Activated CD8-positive, alpha-beta T cell treated with anti-CD3 and anti-CD28 coated beads, Interleukin-2, amount 10 ng/mL, durations not matched to agents 7 days and 5 days (primary cell): ENCODE results near the gene ACTR5. TPM values are rescaled to one million over a fixed set of nuclear protein-coding genes. Genes with fewer than 3 reads are reported as not detected.

ENCODE experiments used
- ATAC-seq: fragments of 150-1000 bp; cut with Tn5 transposase; one replicate; pipeline ENCODE4 v1.10.0; 2021; ENCODE audit warnings: moderate library complexity
- CTCF ChIA-PET: fragments of 350-600 bp; sonication (Branson Sonifier 250); formaldehyde crosslinking; loops from one replicate; lab custom pipeline; 2021; ENCODE audit warnings: antibody characterized with exemption; lab: Charles Lee
- POLR2A ChIA-PET: fragments of 350-600 bp; sonication (Branson Sonifier 250); formaldehyde crosslinking; loops from one replicate; lab custom pipeline; 2021; ENCODE audit warnings: antibody characterized with exemption; lab: Charles Lee
- DNase-seq: peaks from one replicate; pipeline ENCODE4 v3.0.0-alpha.2; 2020
- H3K27ac Mint-ChIP-seq: one replicate; pipeline ENCODE4 v1.8.0; 2021; ENCODE audit warnings: mild to moderate bottlenecking, mixed read lengths
- H3K27me3 Mint-ChIP-seq: one replicate; pipeline ENCODE4 v1.8.0; 2021; ENCODE audit warnings: low read depth, mixed read lengths
- H3K36me3 Mint-ChIP-seq: one replicate; pipeline ENCODE4 v1.8.0; 2021; ENCODE audit warnings: low read depth, mixed read lengths
- H3K4me1 Mint-ChIP-seq: one replicate; pipeline ENCODE4 v1.8.0; 2021; ENCODE audit warnings: low read depth, mixed read lengths
- H3K4me3 Mint-ChIP-seq: one replicate; pipeline ENCODE4 v1.8.0; 2021; ENCODE audit warnings: mild to moderate bottlenecking, mixed read lengths
- H3K9me3 Mint-ChIP-seq: one replicate; pipeline ENCODE4 v1.8.0; 2022; ENCODE audit warnings: mixed read lengths; ENCODE audit not compliant: insufficient read depth
- total RNA-seq, 2 experiments: library from RNA; stranded (reverse); gene quantifications; one replicate each; pipeline ENCODE4 v1.2.3, GENCODE V29; 2021

The ACTR5 gene
- total RNA-seq, 2 experiments from 2014 or later, result 8.4 to 9.2 TPM

DNA sequence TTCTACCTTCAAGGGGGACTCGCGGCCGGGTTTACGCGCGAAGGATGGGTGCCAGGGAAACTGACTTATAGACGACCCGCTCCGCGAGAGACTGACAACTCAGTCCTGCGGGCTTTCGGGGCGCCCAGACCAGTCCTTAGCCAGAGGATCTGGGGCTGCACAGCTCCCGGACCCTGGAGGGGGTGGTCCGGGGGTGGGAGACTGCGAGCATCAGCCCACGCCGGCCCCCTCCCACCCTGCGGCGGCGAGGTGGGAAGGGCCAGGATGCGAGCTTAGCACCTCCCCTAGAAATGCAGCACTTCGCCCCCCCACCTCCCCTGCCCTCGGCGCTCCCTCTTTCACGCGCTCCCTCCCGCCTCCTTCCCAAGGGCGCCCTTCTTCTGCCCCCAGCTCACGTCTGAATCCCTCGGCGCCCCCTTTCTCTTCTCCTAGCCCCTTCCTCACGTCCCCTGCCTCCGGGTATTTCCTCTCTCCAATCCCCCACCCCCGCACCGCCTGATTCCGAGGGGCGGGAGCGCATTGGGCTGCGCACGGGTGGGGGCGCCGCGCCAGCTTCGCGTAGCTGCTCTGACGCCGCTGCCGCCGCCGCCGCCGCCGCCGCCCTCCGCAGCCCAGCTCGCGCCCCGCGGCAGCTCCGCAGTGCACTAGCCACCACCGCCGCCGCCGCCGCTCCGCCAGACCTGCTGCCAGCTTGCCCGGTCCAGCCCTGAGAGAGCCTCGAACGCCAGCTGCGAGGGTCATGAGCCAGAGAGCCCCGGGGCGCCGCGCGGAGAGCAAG lies 24.2 kb upstream of the ACTR5 start, which contains the start of gene SLC32A1:
Gene SLC32A1, plus strand, starts transcription at position 639 of the 778 bp plus-strand sequence. CDS start 239 bp downstream, outside the sequence.
- Mint-ChIP-seq H3K27me3 (peaks cover 90% of the 10 kb centered on the region), H3K36me3 (peaks cover 14% of the 10 kb centered on the region), H3K27ac (peak within 1 kb of the TSS; percentile 54), H3K4me3 (peak within 1 kb of the TSS; percentile 22), H3K9me3 (peaks cover 8% of the 10 kb centered on the region), H3K4me1 (peaks cover 41% of the 10 kb centered on the region)
- no peak for ATAC-seq
- ChIA-PET POLR2A (no interaction called here), CTCF (interaction anchor here (0.8 to 4.6 kb wide), 6 partner anchors 10 to 79 kb away, joined by 3 to 26 read pairs (median 4); partner anchors contain the start of gene ACTR5)
- no peak for DNase-seq

DNA sequence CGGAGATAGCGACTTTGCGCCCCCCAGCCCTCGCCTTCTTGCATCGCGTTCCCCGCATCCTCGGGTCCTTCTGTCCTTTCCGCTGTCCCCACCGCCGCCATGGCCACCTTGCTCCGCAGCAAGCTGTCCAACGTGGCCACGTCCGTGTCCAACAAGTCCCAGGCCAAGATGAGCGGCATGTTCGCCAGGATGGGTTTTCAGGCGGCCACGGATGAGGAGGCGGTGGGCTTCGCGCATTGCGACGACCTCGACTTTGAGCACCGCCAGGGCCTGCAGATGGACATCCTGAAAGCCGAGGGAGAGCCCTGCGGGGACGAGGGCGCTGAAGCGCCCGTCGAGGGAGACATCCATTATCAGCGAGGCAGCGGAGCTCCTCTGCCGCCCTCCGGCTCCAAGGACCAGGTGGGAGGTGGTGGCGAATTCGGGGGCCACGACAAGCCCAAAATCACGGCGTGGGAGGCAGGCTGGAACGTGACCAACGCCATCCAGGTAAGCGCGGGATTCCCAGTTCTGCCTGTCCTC lies 23.6 kb upstream of the ACTR5 start:
- Mint-ChIP-seq H3K9me3 (peaks cover 11% of the 10 kb centered on the region), H3K27me3 (peaks cover 93% of the 10 kb centered on the region), H3K27ac (no peak overlapping the region), H3K4me1 (peaks cover 45% of the 10 kb centered on the region), H3K4me3 (no peak overlapping the region), H3K36me3 (peaks cover 17% of the 10 kb centered on the region)
- no peak for ATAC-seq
- no peak for DNase-seq
- CTCF ChIA-PET, result interaction anchor here (0.8 to 4.6 kb wide), 6 partner anchors 11 to 79 kb away, joined by 3 to 26 read pairs (median 4); partner anchors contain the start of gene ACTR5
- POLR2A ChIA-PET, result no interaction called here

DNA sequence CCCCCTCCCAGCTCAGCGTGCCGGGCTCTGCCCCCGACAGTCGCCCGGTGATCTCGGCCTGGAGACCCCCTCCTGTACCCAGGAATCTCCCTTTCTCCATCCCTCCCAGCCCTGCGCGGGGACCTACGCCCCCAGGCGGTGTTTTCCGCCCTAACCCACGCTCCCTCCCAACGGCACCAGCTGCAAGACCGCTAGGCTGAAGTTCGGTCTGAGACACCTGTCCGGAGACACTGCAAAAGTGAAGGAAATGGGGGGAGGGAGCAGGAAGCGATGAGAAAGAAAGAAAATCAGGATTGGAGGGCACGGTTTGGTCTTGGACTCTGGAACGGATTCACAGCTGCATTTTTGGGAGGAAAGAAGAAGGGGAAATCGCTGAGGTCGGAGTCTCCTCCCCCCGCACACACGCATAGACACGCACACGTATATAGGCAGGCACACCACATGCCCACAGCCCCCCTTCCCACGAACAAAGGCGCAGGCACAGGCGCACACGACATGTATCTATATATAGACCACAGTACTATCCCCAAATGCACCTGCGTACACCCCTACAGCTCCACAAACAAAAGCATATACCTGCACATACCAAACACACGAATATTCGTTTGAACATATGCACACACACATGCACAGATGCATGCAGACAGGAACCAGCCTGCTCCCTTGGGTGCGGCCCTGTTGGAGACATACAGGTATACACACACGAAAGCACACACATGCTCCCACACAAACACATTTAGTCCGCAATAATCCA lies 22.9 kb upstream of the ACTR5 start:
- peak overlapping the region; percentile 22 for H3K4me3 Mint-ChIP-seq
- no peak for ATAC-seq
- POLR2A ChIA-PET, result interaction anchor here (0.6 to 0.8 kb wide), 2 partner anchors 23 to 197 kb away, joined by 3 to 4 read pairs; partner anchors contain the start of gene ACTR5
- peaks cover 50% of the 10 kb centered on the region for H3K4me1 Mint-ChIP-seq
- CTCF ChIA-PET, result interaction anchor here (0.9 to 4.6 kb wide), 7 partner anchors 11 to 168 kb away, joined by 3 to 26 read pairs (median 5); partner anchors contain the start of gene ACTR5
- peak overlapping the region; percentile 58 for H3K27ac Mint-ChIP-seq
- peaks cover 95% of the 10 kb centered on the region for H3K27me3 Mint-ChIP-seq
- peaks cover 11% of the 10 kb centered on the region for H3K9me3 Mint-ChIP-seq
- peaks cover 22% of the 10 kb centered on the region for H3K36me3 Mint-ChIP-seq
- DNase-seq, result no peak

DNA sequence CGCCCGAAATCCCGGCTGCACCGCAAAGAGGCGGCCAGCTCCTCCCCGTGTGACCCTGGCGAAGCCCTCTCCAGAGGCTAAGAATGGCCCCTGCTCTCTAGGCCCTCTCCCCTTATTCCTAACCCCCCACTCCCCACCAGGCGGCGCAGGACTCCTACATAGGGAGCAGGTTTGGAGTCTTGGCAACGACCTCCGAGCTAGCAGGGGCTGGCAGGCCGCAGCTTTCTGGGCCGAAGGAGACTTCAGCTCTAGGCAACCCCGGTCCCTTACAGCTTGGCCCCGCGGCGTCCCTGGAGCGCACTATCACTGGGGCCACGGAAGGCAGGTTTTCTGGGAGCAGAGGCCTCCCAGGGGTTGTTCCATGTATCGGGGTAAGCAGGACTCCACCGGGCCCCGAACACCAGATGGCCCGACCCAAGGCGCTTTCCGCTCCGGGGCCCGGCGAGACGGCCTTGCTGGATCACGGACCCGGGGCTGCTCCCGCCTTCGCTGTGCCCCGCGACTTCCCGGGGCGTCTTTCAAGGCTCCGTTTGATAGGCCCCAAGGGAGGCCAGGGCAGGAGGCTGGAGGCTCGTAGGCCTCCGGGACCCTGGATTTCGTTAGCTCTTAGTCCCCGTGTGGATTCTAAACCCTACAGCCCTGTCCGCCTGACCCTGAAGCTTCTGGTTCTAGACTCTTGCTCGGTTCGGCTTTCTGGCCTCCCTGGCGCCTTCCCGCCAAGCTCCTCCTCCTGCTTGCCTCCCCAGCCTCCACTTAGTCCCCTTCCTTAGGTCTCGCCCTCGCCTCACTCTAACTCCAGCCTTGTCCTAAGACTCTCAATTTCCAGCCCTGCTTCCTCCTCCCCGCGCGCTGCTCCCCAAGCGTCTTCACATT lies 22.1 kb upstream of the ACTR5 start:
- ChIA-PET CTCF (interaction anchor here (0.7 to 4.6 kb wide), 7 partner anchors 11 to 167 kb away, joined by 3 to 26 read pairs (median 3); no protein-coding TSS in a partner anchor), POLR2A (interaction anchor here (0.7 to 0.8 kb wide), 2 partner anchors 22 to 200 kb away, joined by 3 to 4 read pairs; partner anchors contain the start of genes ACTR5 and FAM83D)
- Mint-ChIP-seq H3K36me3 (peaks cover 23% of the 10 kb centered on the region), H3K4me3 (peak overlapping the region; percentile 47), H3K9me3 (peaks cover 11% of the 10 kb centered on the region), H3K27me3 (peaks cover 95% of the 10 kb centered on the region), H3K4me1 (peaks cover 58% of the 10 kb centered on the region), H3K27ac (peak overlapping the region; percentile 58)
- peak; percentile 35 for ATAC-seq
- peak; percentile 52 for DNase-seq

DNA sequence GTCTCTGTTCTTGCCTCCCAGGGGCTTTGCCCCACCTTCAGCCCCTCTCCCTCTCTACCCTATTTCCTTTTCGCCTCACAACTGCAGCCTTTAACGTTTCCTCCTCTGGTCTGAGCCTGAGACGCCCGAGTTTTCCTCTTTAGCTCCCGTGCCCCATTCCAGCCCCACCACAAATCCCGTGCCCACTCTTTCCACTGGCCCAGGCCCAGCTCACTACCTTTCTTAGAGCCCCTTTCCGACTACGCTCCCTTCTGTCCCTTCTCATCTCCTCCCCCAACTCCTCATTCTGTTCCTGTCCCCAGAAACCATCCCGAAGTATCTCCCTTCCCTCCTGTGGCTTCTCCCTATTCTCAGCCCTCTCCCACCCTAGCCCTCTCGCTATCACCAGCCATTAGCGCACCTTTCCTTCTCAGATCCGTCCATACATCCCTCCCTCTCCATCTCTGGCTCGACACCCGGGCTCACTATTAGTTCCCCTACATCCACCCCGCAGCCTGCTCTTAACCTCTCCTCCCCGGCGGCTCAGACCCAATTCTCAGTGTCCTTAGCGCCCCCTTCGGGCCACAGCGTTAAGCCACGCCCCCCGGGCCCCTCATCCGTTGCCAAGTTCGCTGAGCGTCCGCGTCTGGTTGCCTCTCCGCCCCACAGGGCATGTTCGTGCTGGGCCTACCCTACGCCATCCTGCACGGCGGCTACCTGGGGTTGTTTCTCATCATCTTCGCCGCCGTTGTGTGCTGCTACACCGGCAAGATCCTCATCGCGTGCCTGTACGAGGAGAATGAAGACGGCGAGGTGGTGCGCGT lies 21.3 kb upstream of the ACTR5 start:
- CTCF ChIA-PET, result interaction anchor here (1.0 to 4.6 kb wide), 4 partner anchors 24 to 166 kb away, joined by 3 to 26 read pairs (median 6); no protein-coding TSS in a partner anchor
- peaks cover 23% of the 10 kb centered on the region for H3K36me3 Mint-ChIP-seq

DNA sequence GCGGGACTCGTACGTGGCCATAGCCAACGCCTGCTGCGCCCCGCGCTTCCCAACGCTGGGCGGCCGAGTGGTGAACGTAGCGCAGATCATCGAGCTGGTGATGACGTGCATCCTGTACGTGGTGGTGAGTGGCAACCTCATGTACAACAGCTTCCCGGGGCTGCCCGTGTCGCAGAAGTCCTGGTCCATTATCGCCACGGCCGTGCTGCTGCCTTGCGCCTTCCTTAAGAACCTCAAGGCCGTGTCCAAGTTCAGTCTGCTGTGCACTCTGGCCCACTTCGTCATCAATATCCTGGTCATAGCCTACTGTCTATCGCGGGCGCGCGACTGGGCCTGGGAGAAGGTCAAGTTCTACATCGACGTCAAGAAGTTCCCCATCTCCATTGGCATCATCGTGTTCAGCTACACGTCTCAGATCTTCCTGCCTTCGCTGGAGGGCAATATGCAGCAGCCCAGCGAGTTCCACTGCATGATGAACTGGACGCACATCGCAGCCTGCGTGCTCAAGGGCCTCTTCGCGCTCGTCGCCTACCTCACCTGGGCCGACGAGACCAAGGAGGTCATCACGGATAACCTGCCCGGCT lies 20.6 kb upstream of the ACTR5 start:
- Mint-ChIP-seq H3K4me1 (peaks cover 59% of the 10 kb centered on the region), H3K9me3 (peaks cover 11% of the 10 kb centered on the region), H3K4me3 (peak overlapping the region; percentile 47), H3K27me3 (peaks cover 92% of the 10 kb centered on the region), H3K36me3 (peaks cover 23% of the 10 kb centered on the region), H3K27ac (peak overlapping the region; percentile 69)
- ChIA-PET CTCF (interaction anchor here (0.7 kb wide), 1 partner anchor 10 kb away, joined by 3 read pairs; no protein-coding TSS in a partner anchor), POLR2A (no interaction called here)
- no peak for DNase-seq
- ATAC-seq, result no peak

More for the DNA sequence above, 21.3 kb upstream of the ACTR5 start:
- Mint-ChIP-seq H3K4me1 (peaks cover 59% of the 10 kb centered on the region), H3K27ac (peak overlapping the region; percentile 74), H3K4me3 (peak overlapping the region; percentile 47), H3K9me3 (peaks cover 11% of the 10 kb centered on the region), H3K27me3 (peaks cover 94% of the 10 kb centered on the region)
- POLR2A ChIA-PET, result interaction anchor here (0.7 kb wide), 1 partner anchor 199 kb away, joined by 3 read pairs; the partner anchor contains the start of gene FAM83D
- DNase-seq (peak; percentile 59), ATAC-seq (no peak)

DNA sequence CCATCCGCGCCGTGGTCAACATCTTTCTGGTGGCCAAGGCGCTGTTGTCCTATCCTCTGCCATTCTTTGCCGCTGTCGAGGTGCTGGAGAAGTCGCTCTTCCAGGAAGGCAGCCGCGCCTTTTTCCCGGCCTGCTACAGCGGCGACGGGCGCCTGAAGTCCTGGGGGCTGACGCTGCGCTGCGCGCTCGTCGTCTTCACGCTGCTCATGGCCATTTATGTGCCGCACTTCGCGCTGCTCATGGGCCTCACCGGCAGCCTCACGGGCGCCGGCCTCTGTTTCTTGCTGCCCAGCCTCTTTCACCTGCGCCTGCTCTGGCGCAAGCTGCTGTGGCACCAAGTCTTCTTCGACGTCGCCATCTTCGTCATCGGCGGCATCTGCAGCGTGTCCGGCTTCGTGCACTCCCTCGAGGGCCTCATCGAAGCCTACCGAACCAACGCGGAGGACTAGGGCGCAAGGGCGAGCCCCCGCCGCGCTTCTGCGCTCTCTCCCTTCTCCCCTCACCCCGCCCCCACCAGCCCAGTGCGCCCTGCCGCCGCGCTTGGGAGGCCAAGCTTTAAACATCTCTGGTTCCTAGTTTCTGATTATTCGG lies 20.0 kb upstream of the ACTR5 start:
- ATAC-seq, result no peak
- Mint-ChIP-seq H3K9me3 (peaks cover 11% of the 10 kb centered on the region), H3K4me3 (peak overlapping the region; percentile 47), H3K4me1 (peaks cover 55% of the 10 kb centered on the region), H3K27ac (peak overlapping the region; percentile 69), H3K36me3 (peaks cover 23% of the 10 kb centered on the region), H3K27me3 (peaks cover 91% of the 10 kb centered on the region)
- no peak for DNase-seq
- POLR2A ChIA-PET, result no interaction called here
- CTCF ChIA-PET, result interaction anchor here (0.7 to 1.7 kb wide), 3 partner anchors 11 to 22 kb away, joined by 3 to 5 read pairs (median 4); partner anchors contain the start of gene ACTR5

DNA sequence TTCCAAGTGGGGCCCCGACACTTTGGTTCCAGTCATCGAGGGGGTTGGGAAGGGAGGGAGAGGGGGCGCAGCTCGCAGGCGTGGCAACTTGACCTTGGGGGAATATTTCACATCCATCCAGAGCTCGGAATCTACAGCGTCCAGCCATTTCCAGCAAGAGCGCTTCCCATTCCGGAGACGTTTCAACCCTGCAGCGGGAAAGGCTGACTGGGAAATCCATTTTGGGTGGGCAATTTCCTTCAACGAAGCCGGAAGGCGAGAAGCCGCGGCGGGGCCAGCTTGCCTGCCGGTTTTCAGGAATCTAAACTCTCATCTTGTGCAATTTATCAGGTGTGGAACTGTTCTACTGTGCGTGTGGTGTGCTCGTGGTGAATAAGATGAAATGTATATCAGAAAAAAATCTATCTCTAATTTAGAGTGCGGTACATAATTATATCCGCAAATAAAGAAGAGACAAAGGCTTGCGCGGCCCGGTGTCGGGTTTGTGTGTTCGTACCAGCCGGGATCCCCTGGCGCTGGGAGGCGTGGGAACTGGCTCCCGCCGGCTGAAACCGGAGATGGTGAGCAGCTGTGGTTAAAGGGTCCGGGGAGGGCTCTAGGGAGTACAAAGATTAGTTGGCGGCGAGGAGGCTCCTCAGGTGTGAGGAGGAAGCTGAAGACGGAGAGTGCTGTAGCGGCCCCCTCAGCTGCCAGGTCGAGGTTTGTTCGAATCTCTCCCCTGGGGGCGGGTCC lies 19.2 kb upstream of the ACTR5 start:
- ChIA-PET CTCF (interaction anchor here (0.9 to 1.7 kb wide), 5 partner anchors 10 to 256 kb away, joined by 3 to 5 read pairs (median 4); partner anchors contain the start of gene ACTR5), POLR2A (interaction anchor here (0.6 kb wide), 1 partner anchor 255 kb away, joined by 3 read pairs; no protein-coding TSS in a partner anchor)
- peak; percentile 30 for DNase-seq
- peaks cover 51% of the 10 kb centered on the region for H3K4me1 Mint-ChIP-seq
- ATAC-seq, result no peak
- H3K27me3 Mint-ChIP-seq, result peaks cover 91% of the 10 kb centered on the region
- peaks cover 11% of the 10 kb centered on the region for H3K9me3 Mint-ChIP-seq
- peak overlapping the region; percentile 47 for H3K4me3 Mint-ChIP-seq
- H3K27ac Mint-ChIP-seq, result peak overlapping the region; percentile 71
- peaks cover 23% of the 10 kb centered on the region for H3K36me3 Mint-ChIP-seq

DNA sequence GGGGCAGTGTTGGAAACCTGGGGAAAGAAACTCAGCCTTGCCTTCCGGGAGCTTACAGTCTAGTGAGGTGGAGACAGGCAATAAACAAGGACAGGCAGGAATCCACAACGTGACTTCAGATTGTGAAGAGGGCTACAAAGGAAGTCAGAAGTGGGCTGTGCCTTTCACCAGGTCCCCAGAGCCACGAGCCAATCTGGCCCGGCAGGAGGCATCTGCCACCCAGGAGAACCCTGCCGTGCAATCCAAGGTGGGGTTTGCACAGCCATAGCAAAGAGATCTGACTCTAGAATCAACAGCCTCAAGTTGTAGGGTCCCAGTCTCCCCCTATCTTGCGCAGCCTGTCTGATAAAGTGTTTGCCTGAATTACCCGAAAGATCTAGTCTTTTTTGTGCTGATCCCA lies 18.5 kb upstream of the ACTR5 start:
- DNase-seq (no peak), ATAC-seq (no peak)
- peak overlapping the region; percentile 24 for H3K27ac Mint-ChIP-seq
- POLR2A ChIA-PET, result interaction anchor here (0.6 kb wide), 1 partner anchor 255 kb away, joined by 3 read pairs; no protein-coding TSS in a partner anchor
- CTCF ChIA-PET, result interaction anchor here (0.9 to 1.7 kb wide), 4 partner anchors 10 to 257 kb away, joined by 3 to 5 read pairs (median 4); partner anchors contain the start of gene ACTR5
- peaks cover 23% of the 10 kb centered on the region for H3K36me3 Mint-ChIP-seq
- H3K27me3 Mint-ChIP-seq, result peaks cover 87% of the 10 kb centered on the region
- peaks cover 48% of the 10 kb centered on the region for H3K4me1 Mint-ChIP-seq
- no peak overlapping the region for H3K4me3 Mint-ChIP-seq
- peaks cover 11% of the 10 kb centered on the region for H3K9me3 Mint-ChIP-seq
